ENCODE measurements around the gene CRIM1. TPM values are rescaled to one million over a fixed set of nuclear protein-coding genes. Genes with fewer than 3 reads are reported as not detected.

CRIM1 gene
- total RNA-seq, 1 experiment from 2014 or later, result 292 TPM

- no peaks in the 10 kb centered on the region for H3K27me3 ChIP-seq (replicated peaks; ENCODE audit: control insufficient read depth, insufficient read depth, low read length)
- peaks cover 47% of the 10 kb centered on the region for H3K4me1 ChIP-seq
- no peaks in the 10 kb centered on the region for H3K36me3 ChIP-seq (ENCODE audit: control insufficient read depth, insufficient read depth, low read length)
- no peaks in the 10 kb centered on the region for H3K9me3 ChIP-seq
- Mint-ChIP-seq H3K27me3 (ENCODE audit: insufficient read depth, unreplicated experiment) (no peaks in the 10 kb centered on the region), H3K27ac (ENCODE audit: unreplicated experiment) (peak overlapping the region; percentile 74), H3K4me1 (ENCODE audit: low read depth, unreplicated experiment) (peaks cover 55% of the 10 kb centered on the region), H3K36me3 (ENCODE audit: insufficient read depth, unreplicated experiment) (peaks cover 48% of the 10 kb centered on the region), H3K4me3 (ENCODE audit: unreplicated experiment) (peak overlapping the region; percentile 97), H3K9me3 (ENCODE audit: unreplicated experiment) (no peaks in the 10 kb centered on the region)
- H3K4me3 ChIP-seq (ENCODE audit: low read depth, low read length), result peak overlapping the region; percentile 97
- no peak for DNase-seq
- ChIA-PET CTCF (interaction anchor here (0.7 to 3.0 kb wide), 5 partner anchors 16 to 276 kb away, joined by 3 to 18 read pairs (median 3); no protein-coding TSS in a partner anchor), POLR2A (interaction anchor here (0.5 to 0.6 kb wide), 3 partner anchors 17 to 215 kb away, joined by 3 to 4 read pairs (median 3); no protein-coding TSS in a partner anchor)
- BruUV-seq (replicated peaks), result TSS peak; percentile 62
- intact Hi-C loops (cut with micrococcal nuclease; ENCODE audit: unreplicated experiment), result loop anchor here (10.0 kb wide), 1 partner anchor 430 kb away; no protein-coding TSS in a partner anchor
- no peak for TF ChIP-seq CTCF (IDR thresholded peaks at IDR 0.05; ENCODE audit: insufficient read depth in 1 of 2, low read depth in 1 of 2, low read length in 1 of 2, severe bottlenecking in 1 of 2, unreplicated experiment in 1 of 2)
Observed at GRCh38 chr2:36354811-36355150, 797 bp upstream of the CRIM1 start.

- no peak for DNase-seq
- peaks cover 50% of the 10 kb centered on the region for H3K4me1 ChIP-seq
- TF ChIP-seq CTCF (IDR thresholded peaks at IDR 0.05; ENCODE audit: insufficient read depth in 1 of 2, low read depth in 1 of 2, low read length in 1 of 2, severe bottlenecking in 1 of 2, unreplicated experiment in 1 of 2), result no peak
- CTCF ChIA-PET, result interaction anchor here (0.6 to 3.0 kb wide), 2 partner anchors 66 to 104 kb away, joined by 4 to 18 read pairs; no protein-coding TSS in a partner anchor
- BruUV-seq (replicated peaks), result no TSS peak
- intact Hi-C loops (cut with micrococcal nuclease; ENCODE audit: unreplicated experiment), result loop anchor here (10.0 kb wide), 1 partner anchor 429 kb away; no protein-coding TSS in a partner anchor
- H3K36me3 ChIP-seq (ENCODE audit: control insufficient read depth, insufficient read depth, low read length), result peaks cover 1% of the 10 kb centered on the region; the same call in 1 of the 2 replicates
- Mint-ChIP-seq H3K36me3 (ENCODE audit: insufficient read depth, unreplicated experiment) (peaks cover 59% of the 10 kb centered on the region), H3K27ac (ENCODE audit: unreplicated experiment) (peak overlapping the region; percentile 93), H3K4me3 (ENCODE audit: unreplicated experiment) (peak overlapping the region; percentile 97), H3K4me1 (ENCODE audit: low read depth, unreplicated experiment) (peaks cover 59% of the 10 kb centered on the region), H3K27me3 (ENCODE audit: insufficient read depth, unreplicated experiment) (no peaks in the 10 kb centered on the region), H3K9me3 (ENCODE audit: unreplicated experiment) (no peaks in the 10 kb centered on the region)
- POLR2A ChIA-PET, result interaction anchor here (0.5 to 1.3 kb wide), 3 partner anchors 39 to 242 kb away, joined by 3 to 5 read pairs (median 4); no protein-coding TSS in a partner anchor
- H3K27me3 ChIP-seq (replicated peaks; ENCODE audit: control insufficient read depth, insufficient read depth, low read length), result no peaks in the 10 kb centered on the region
- H3K4me3 ChIP-seq (ENCODE audit: low read depth, low read length), result peak overlapping the region; percentile 97
- H3K9me3 ChIP-seq, result no peaks in the 10 kb centered on the region
Observed at GRCh38 chr2:36355890-36356297, 316 bp downstream of the CRIM1 start.

DNA sequence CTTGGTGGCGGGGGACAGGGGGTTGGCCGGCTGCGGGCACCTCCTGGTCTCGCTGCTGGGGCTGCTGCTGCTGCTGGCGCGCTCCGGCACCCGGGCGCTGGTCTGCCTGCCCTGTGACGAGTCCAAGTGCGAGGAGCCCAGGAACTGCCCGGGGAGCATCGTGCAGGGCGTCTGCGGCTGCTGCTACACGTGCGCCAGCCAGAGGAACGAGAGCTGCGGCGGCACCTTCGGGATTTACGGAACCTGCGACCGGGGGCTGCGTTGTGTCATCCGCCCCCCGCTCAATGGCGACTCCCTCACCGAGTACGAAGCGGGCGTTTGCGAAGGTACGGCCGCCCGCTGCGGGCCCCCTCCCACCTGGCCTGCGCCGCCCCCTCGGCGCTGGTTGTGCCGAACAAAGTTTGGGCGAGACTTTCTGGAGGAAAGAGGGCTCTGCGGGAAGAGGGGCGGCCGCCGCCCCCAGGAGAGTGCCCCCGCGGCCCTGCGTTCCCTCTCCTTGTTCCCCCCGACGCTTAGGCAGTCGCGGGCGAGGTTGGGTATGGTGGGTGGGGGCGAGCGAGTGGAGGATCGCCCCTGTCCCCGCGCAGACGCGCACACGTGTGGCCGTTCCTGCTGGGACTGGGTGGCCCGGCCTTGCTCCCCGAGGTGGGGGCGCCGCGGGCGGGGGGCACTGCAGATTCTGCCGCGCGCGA lies 866 bp downstream of the CRIM1 start:
- Histone ChIP-seq H3K36me3 (ENCODE audit: control insufficient read depth, insufficient read depth, low read length) (peaks cover 1% of the 10 kb centered on the region; the same call in 1 of the 2 replicates), H3K4me1 (peaks cover 52% of the 10 kb centered on the region), H3K4me3 (ENCODE audit: low read depth, low read length) (peak overlapping the region; percentile 97), H3K9me3 (no peaks in the 10 kb centered on the region), H3K27me3 (replicated peaks; ENCODE audit: control insufficient read depth, insufficient read depth, low read length) (no peaks in the 10 kb centered on the region)
- DNase-seq, result peak in 1 of 2 experiments; percentile 55
- CTCF ChIA-PET, result interaction anchor here (3.0 kb wide), 1 partner anchor 104 kb away, joined by 18 read pairs; no protein-coding TSS in a partner anchor
- Mint-ChIP-seq H3K36me3 (ENCODE audit: insufficient read depth, unreplicated experiment) (peaks cover 64% of the 10 kb centered on the region), H3K4me3 (ENCODE audit: unreplicated experiment) (peak overlapping the region; percentile 97), H3K27ac (ENCODE audit: unreplicated experiment) (peak overlapping the region; percentile 93), H3K4me1 (ENCODE audit: low read depth, unreplicated experiment) (peaks cover 59% of the 10 kb centered on the region), H3K27me3 (ENCODE audit: insufficient read depth, unreplicated experiment) (no peaks in the 10 kb centered on the region), H3K9me3 (ENCODE audit: unreplicated experiment) (no peaks in the 10 kb centered on the region)
- intact Hi-C loops (cut with micrococcal nuclease; ENCODE audit: unreplicated experiment), result loop anchor here (10.0 kb wide), 1 partner anchor 428 kb away; no protein-coding TSS in a partner anchor
- POLR2A ChIA-PET, result interaction anchor here (0.5 to 1.3 kb wide), 2 partner anchors 38 to 241 kb away, joined by 4 to 5 read pairs; no protein-coding TSS in a partner anchor
- no TSS peak for BruUV-seq (replicated peaks)
- no peak for TF ChIP-seq CTCF (IDR thresholded peaks at IDR 0.05; ENCODE audit: insufficient read depth in 1 of 2, low read depth in 1 of 2, low read length in 1 of 2, severe bottlenecking in 1 of 2, unreplicated experiment in 1 of 2)

Measured in Caco-2 (cell line).